Type B pancreatic cell (in vitro differentiated cells): ENCODE results near the gene IGF1R. TPM values are rescaled to one million over a fixed set of nuclear protein-coding genes. Genes with fewer than 3 reads are reported as not detected.

Source experiments
- DNase-seq: peaks from one replicate; pipeline ENCODE4 v3.0.0; 2021; ENCODE audit warnings: mixed read lengths; ENCODE audit not compliant: unreplicated experiment; ENCODE audit errors: extremely low spot score
- H3K27ac Mint-ChIP-seq: 2 replicates; pipeline ENCODE4 v1.8.0; 2021; ENCODE audit warnings: mild to moderate bottlenecking, mixed read lengths
- H3K27me3 Mint-ChIP-seq: 2 replicates; pipeline ENCODE4 v1.8.0; 2021; ENCODE audit warnings: mixed read lengths
- H3K36me3 Mint-ChIP-seq: 2 replicates; pipeline ENCODE4 v1.8.0; 2021; ENCODE audit warnings: mixed read lengths
- H3K4me1 Mint-ChIP-seq: one replicate; pipeline ENCODE4 v1.8.0; 2021; ENCODE audit warnings: mixed read lengths; ENCODE audit not compliant: unreplicated experiment
- H3K4me3 Mint-ChIP-seq: 2 replicates; pipeline ENCODE4 v1.8.0; 2021; ENCODE audit warnings: mild to moderate bottlenecking, mixed read lengths
- H3K9me3 Mint-ChIP-seq: 2 replicates; pipeline ENCODE4 v1.8.0; 2021; ENCODE audit warnings: mixed read lengths
- CTCF ChIP-seq: fragments of 200-600 bp; sonication (generic); conservative IDR thresholded peaks from 2 replicates; pipeline ENCODE4 v1.5.0; 2021; ENCODE audit warnings: antibody characterized with exemption, mild to moderate bottlenecking
- total RNA-seq: library from RNA; stranded (reverse); gene quantifications from 2 replicates; pipeline ENCODE4 v1.2.1, GENCODE V29; 2021; ENCODE audit warnings: low replicate concordance

IGF1R gene
- total RNA-seq, 1 donor from 2014 or later = 87.1 TPM

GRCh38 chr15:98939311-98940080 lies 291.2 kb downstream of the IGF1R start:
- no peak for TF ChIP-seq CTCF
- H3K27ac Mint-ChIP-seq = no peak overlapping the region
- H3K36me3 Mint-ChIP-seq = peaks cover 34% of the 10 kb centered on the region
- no peak overlapping the region for H3K4me3 Mint-ChIP-seq
- peaks cover 10% of the 10 kb centered on the region for H3K4me1 Mint-ChIP-seq
- DNase-seq = no peak
- no peaks in the 10 kb centered on the region for H3K9me3 Mint-ChIP-seq
- no peaks in the 10 kb centered on the region for H3K27me3 Mint-ChIP-seq

GRCh38 chr15:98941595-98942255 lies 293.4 kb downstream of the IGF1R start:
- peaks cover 28% of the 10 kb centered on the region for H3K36me3 Mint-ChIP-seq
- H3K27me3 Mint-ChIP-seq = no peaks in the 10 kb centered on the region
- peak overlapping the region; percentile 13 for H3K27ac Mint-ChIP-seq
- no peak for DNase-seq
- no peak overlapping the region for H3K4me3 Mint-ChIP-seq
- H3K4me1 Mint-ChIP-seq = peaks cover 10% of the 10 kb centered on the region
- H3K9me3 Mint-ChIP-seq = no peaks in the 10 kb centered on the region
- TF ChIP-seq CTCF = no peak

- Mint-ChIP-seq H3K4me3 (no peak overlapping the region), H3K36me3 (peaks cover 26% of the 10 kb centered on the region), H3K27ac (no peak overlapping the region), H3K9me3 (no peaks in the 10 kb centered on the region), H3K4me1 (peaks cover 10% of the 10 kb centered on the region), H3K27me3 (no peaks in the 10 kb centered on the region)
- no peak for DNase-seq
- TF ChIP-seq CTCF = no peak
These were observed 294.1 kb downstream of the IGF1R start for GRCh38 chr15:98942431-98942830.

GRCh38 chr15:98943051-98943508 lies 294.7 kb downstream of the IGF1R start:
- H3K4me1 Mint-ChIP-seq = peaks cover 10% of the 10 kb centered on the region
- peaks cover 20% of the 10 kb centered on the region for H3K36me3 Mint-ChIP-seq
- H3K27me3 Mint-ChIP-seq = no peaks in the 10 kb centered on the region
- no peak for TF ChIP-seq CTCF
- no peak overlapping the region for H3K4me3 Mint-ChIP-seq
- no peak overlapping the region for H3K27ac Mint-ChIP-seq
- no peaks in the 10 kb centered on the region for H3K9me3 Mint-ChIP-seq
- no peak for DNase-seq

- no peak for DNase-seq
- peaks cover 18% of the 10 kb centered on the region for H3K36me3 Mint-ChIP-seq
- no peak for TF ChIP-seq CTCF
These were observed 295.3 kb downstream of the IGF1R start for GRCh38 chr15:98943601-98944151.

More at GRCh38 chr15:98943601-98944151, 295.3 kb downstream of the IGF1R start:
- Mint-ChIP-seq H3K27ac (no peak overlapping the region), H3K4me3 (no peak overlapping the region), H3K4me1 (peaks cover 10% of the 10 kb centered on the region), H3K9me3 (no peaks in the 10 kb centered on the region), H3K27me3 (no peaks in the 10 kb centered on the region)
